NB4 (cell line): Measurements from ENCODE around the gene ST8SIA3.

ENCODE experiments used
- DNase-seq: peaks from one replicate; pipeline ENCODE4 v3.0.0; 2010; ENCODE audit warnings: low read depth
- H3K4me3 ChIP-seq: one replicate; pipeline ENCODE4 v1.5.1; 2011; ENCODE audit warnings: mild to moderate bottlenecking, low read depth, low read length, moderate library complexity
- CTCF ChIP-seq: IDR thresholded peaks from one replicate; pipeline ENCODE4 v1.5.1; 2012; ENCODE audit warnings: low read depth, low read length
- MAX ChIP-seq: IDR thresholded peaks from 2 replicates; pipeline ENCODE4 v1.6.1; 2011; ENCODE audit warnings: low read depth, low read length
- MYC ChIP-seq: IDR thresholded peaks from 2 replicates; pipeline ENCODE4 v1.6.1; 2011; ENCODE audit warnings: low read depth, low read length
- POLR2A ChIP-seq: IDR thresholded peaks from 2 replicates; pipeline ENCODE4 v1.6.1; 2011; ENCODE audit warnings: mild to moderate bottlenecking; ENCODE audit not compliant: insufficient read length; ENCODE audit errors: extremely low read depth

Gene ST8SIA3

GRCh38 chr18:57352271-57352701 is at the start of gene ST8SIA3:
Gene ST8SIA3 (plus strand): TSS chr18:57352557. CDS start chr18:57352847, 290 bp downstream.
- no peak within 1 kb of the TSS for H3K4me3 ChIP-seq
- DNase-seq = no peak
- TF ChIP-seq MYC (no peak), MAX (no peak), POLR2A (no peak), CTCF (no peak)

- TF ChIP-seq CTCF = no peak
- no peak for TF ChIP-seq POLR2A
- TF ChIP-seq MYC = no peak
- no peak for TF ChIP-seq MAX
- no peak for DNase-seq
- H3K4me3 ChIP-seq = no peak overlapping the region
Measured at GRCh38 chr18:57311472-57311871, 40.9 kb upstream of the ST8SIA3 start.

DNA sequence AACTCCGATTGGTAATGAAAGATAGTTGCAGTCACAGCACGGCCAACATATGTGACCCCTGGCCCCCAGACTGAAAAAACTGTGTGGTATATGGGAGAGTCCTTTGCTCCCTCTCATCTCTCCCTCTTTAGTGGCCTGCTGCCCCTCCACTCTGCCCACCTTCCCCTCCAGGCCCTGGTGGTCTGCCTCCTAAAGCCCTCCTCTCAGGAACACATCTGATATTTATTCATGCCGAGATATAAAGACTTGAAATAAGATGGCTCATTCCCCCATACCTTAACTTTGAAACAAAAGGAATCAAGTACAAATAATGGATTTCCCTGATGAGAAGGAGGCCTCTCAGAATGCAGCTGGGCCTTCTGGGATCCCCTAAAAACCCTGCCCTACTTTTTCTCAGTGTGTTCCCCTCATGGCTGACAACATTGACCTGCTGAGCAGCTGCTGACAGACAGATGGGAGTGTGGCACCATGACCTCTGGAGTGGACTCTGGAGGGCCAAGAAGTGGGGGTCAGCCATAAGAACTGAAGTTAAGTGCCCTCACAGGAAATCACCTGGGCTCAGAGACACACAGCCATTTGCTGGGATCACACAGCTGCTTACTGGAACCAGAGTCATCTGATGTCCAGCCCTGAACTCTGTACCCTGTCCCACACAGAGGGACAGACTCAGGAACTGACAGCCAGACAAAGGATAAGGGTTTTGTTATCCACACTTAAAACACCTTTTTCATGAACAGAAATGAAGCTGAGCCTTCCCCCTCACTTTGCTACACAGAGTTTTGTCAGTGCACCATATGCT is 39.8 kb upstream of the ST8SIA3 start:
- TF ChIP-seq CTCF = no peak
- no peak for TF ChIP-seq MYC
- TF ChIP-seq MAX = no peak
- no peak for TF ChIP-seq POLR2A
- DNase-seq = no peak
- no peak overlapping the region for H3K4me3 ChIP-seq

GRCh38 chr18:57320603-57321002 is 31.8 kb upstream of the ST8SIA3 start:
- no peak for DNase-seq
- no peak overlapping the region for H3K4me3 ChIP-seq
- TF ChIP-seq POLR2A (no peak), MAX (no peak), CTCF (no peak), MYC (no peak)

DNA sequence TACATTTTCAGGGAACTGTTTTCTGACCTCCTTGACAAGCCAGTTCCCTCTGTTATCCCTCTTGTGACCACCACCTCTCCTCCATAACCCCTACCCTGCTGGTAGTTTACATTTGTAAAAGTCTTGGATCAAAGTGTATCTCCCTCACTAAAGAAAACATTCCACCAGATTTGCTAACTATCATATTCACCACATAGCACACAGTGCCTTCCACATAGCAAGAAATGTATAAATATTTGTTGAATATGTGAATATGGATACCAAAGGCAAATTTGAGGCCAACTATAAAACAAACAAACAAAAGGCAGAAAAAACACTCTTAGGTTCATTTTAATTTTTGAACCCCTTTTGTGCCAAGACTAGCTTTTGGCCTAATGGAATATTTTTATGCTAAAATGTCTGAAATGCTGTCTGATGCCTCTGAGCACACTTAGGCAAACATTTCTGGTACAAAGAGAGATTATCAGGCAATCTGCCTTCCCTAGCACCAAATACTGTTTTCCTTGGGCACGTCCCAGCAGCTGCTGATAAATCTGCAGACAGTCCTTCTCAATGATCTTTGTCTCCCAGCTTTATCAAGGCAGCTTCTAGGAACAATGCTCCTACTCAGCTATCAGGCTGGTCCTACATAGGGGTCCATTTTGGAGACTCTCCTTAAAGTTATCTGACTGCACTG is 26.7 kb upstream of the ST8SIA3 start:
- no peak for DNase-seq
- H3K4me3 ChIP-seq = no peak overlapping the region
- no peak for TF ChIP-seq MYC
- no peak for TF ChIP-seq CTCF
- TF ChIP-seq MAX = no peak
- no peak for TF ChIP-seq POLR2A
